HG02840 (cell line): Measurements from ENCODE around the gene ST7.

Experiments
- ATAC-seq: cut with Tn5 transposase; IDR thresholded peaks from one replicate; pipeline ENCODE4 v1.9.1; 2021; ENCODE audit warnings: mild to moderate bottlenecking, moderate library complexity, moderate number of reproducible peaks; ENCODE audit not compliant: unreplicated experiment, low FRiP score

Gene ST7

DNA sequence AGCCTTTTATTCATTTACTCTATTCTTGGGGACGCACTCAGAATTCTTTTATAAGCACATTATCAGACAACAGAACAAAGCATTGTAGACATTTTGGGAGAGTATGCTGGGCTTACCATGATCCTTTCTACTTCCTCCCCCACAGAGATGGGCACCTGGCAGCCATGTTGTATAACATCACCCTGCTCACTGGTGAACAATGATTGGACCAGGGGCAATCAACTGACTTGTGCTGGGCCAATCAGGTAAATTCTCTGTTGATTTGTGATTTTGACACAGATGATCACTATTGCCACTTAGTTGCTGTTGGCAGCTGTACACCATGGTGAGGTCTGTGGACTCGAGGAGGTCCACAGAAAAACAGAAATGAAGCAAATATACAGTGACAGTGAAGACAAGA, 325.9 kb downstream of the ST7 start:
- ATAC-seq: no peak
